Dendritic cell treated with granulocyte-macrophage colony-stimulating factor and Interleukin-4, amounts not matched to agents 40 ng/mL and 50 ng/mL, for 4 days (primary cell): ENCODE data around the gene CACNA1C.

Experiments used
- H3K27ac Mint-ChIP-seq: one replicate; pipeline ENCODE4 v1.8.0; 2022; ENCODE audit warnings: mild to moderate bottlenecking, mixed read lengths
- H3K27me3 Mint-ChIP-seq: one replicate; pipeline ENCODE4 v1.8.0; 2022; ENCODE audit warnings: mild to moderate bottlenecking, mixed read lengths
- H3K36me3 Mint-ChIP-seq: one replicate; pipeline ENCODE4 v1.8.0; 2022; ENCODE audit warnings: low read depth, mixed read lengths
- H3K4me1 Mint-ChIP-seq: one replicate; pipeline ENCODE4 v1.8.0; 2022; ENCODE audit warnings: low read depth, mixed read lengths
- H3K4me3 Mint-ChIP-seq: one replicate; pipeline ENCODE4 v1.8.0; 2022; ENCODE audit warnings: mild to moderate bottlenecking, moderate library complexity, mixed read lengths
- H3K9me3 Mint-ChIP-seq: one replicate; pipeline ENCODE4 v1.8.0; 2022; ENCODE audit warnings: mixed read lengths
- intact Hi-C: fragments of 100-400 bp; cut with micrococcal nuclease; formaldehyde crosslinking; loops from one replicate; pipeline ENCODE4 v1.15.0; 2022

CACNA1C gene

GRCh38 chr12:2634471-2634870 is 581.7 kb downstream of the CACNA1C start:
- Mint-ChIP-seq H3K4me3 (no peak overlapping the region), H3K36me3 (no peaks in the 10 kb centered on the region), H3K27ac (no peak overlapping the region), H3K4me1 (no peaks in the 10 kb centered on the region), H3K27me3 (peaks cover 9% of the 10 kb centered on the region), H3K9me3 (no peaks in the 10 kb centered on the region)
- intact Hi-C loops, result no loop called here

GRCh38 chr12:2636741-2637340 is 584.1 kb downstream of the CACNA1C start:
- intact Hi-C loops, result no loop called here
- Mint-ChIP-seq H3K27ac (no peak overlapping the region), H3K36me3 (no peaks in the 10 kb centered on the region), H3K9me3 (no peaks in the 10 kb centered on the region), H3K4me3 (no peak overlapping the region), H3K4me1 (peaks cover 8% of the 10 kb centered on the region), H3K27me3 (peaks cover 10% of the 10 kb centered on the region)

GRCh38 chr12:2637371-2637770 is 584.6 kb downstream of the CACNA1C start:
- no peaks in the 10 kb centered on the region for H3K9me3 Mint-ChIP-seq
- H3K27ac Mint-ChIP-seq, result no peak overlapping the region
- intact Hi-C loops, result no loop called here
- H3K4me3 Mint-ChIP-seq, result no peak overlapping the region
- H3K27me3 Mint-ChIP-seq, result peaks cover 13% of the 10 kb centered on the region
- H3K4me1 Mint-ChIP-seq, result peaks cover 8% of the 10 kb centered on the region
- H3K36me3 Mint-ChIP-seq, result no peaks in the 10 kb centered on the region

GRCh38 chr12:2638273-2639019 is 585.7 kb downstream of the CACNA1C start:
- intact Hi-C loops, result no loop called here
- H3K4me3 Mint-ChIP-seq, result no peak overlapping the region
- H3K27me3 Mint-ChIP-seq, result peaks cover 21% of the 10 kb centered on the region
- peaks cover 8% of the 10 kb centered on the region for H3K4me1 Mint-ChIP-seq
- no peaks in the 10 kb centered on the region for H3K9me3 Mint-ChIP-seq
- H3K27ac Mint-ChIP-seq, result no peak overlapping the region
- no peaks in the 10 kb centered on the region for H3K36me3 Mint-ChIP-seq

- no peak overlapping the region for H3K27ac Mint-ChIP-seq
- H3K27me3 Mint-ChIP-seq, result peaks cover 22% of the 10 kb centered on the region
Measured at GRCh38 chr12:2639020-2639298, 586.2 kb downstream of the CACNA1C start.

GRCh38 chr12:2640281-2640680 is 587.5 kb downstream of the CACNA1C start:
- Mint-ChIP-seq H3K27ac (no peak overlapping the region), H3K4me1 (peaks cover 8% of the 10 kb centered on the region), H3K4me3 (no peak overlapping the region), H3K27me3 (peaks cover 31% of the 10 kb centered on the region), H3K9me3 (no peaks in the 10 kb centered on the region), H3K36me3 (no peaks in the 10 kb centered on the region)
- intact Hi-C loops, result no loop called here

More at GRCh38 chr12:2639020-2639298, 586.2 kb downstream of the CACNA1C start:
- intact Hi-C loops, result no loop called here
- Mint-ChIP-seq H3K36me3 (no peaks in the 10 kb centered on the region), H3K9me3 (no peaks in the 10 kb centered on the region), H3K4me1 (peaks cover 8% of the 10 kb centered on the region), H3K4me3 (no peak overlapping the region)

GRCh38 chr12:2640709-2641108 is 587.9 kb downstream of the CACNA1C start:
- Mint-ChIP-seq H3K4me1 (peaks cover 8% of the 10 kb centered on the region), H3K36me3 (no peaks in the 10 kb centered on the region), H3K27ac (no peak overlapping the region), H3K4me3 (no peak overlapping the region), H3K9me3 (no peaks in the 10 kb centered on the region), H3K27me3 (peaks cover 33% of the 10 kb centered on the region)
- intact Hi-C loops, result no loop called here

- Mint-ChIP-seq H3K4me3 (no peak overlapping the region), H3K36me3 (no peaks in the 10 kb centered on the region), H3K9me3 (no peaks in the 10 kb centered on the region), H3K4me1 (peaks cover 8% of the 10 kb centered on the region), H3K27ac (no peak overlapping the region), H3K27me3 (peaks cover 36% of the 10 kb centered on the region)
- intact Hi-C loops, result no loop called here
Measured at GRCh38 chr12:2641207-2641606, 588.4 kb downstream of the CACNA1C start.

GRCh38 chr12:2641761-2642160 is 589.0 kb downstream of the CACNA1C start:
- no peak overlapping the region for H3K4me3 Mint-ChIP-seq
- peaks cover 39% of the 10 kb centered on the region for H3K27me3 Mint-ChIP-seq
- H3K27ac Mint-ChIP-seq, result no peak overlapping the region
- no peaks in the 10 kb centered on the region for H3K36me3 Mint-ChIP-seq
- intact Hi-C loops, result no loop called here
- peaks cover 8% of the 10 kb centered on the region for H3K4me1 Mint-ChIP-seq
- no peaks in the 10 kb centered on the region for H3K9me3 Mint-ChIP-seq

GRCh38 chr12:2642176-2642892 is 589.5 kb downstream of the CACNA1C start:
- Mint-ChIP-seq H3K4me3 (no peak overlapping the region), H3K9me3 (no peaks in the 10 kb centered on the region), H3K4me1 (peaks cover 8% of the 10 kb centered on the region), H3K27me3 (peaks cover 44% of the 10 kb centered on the region), H3K27ac (no peak overlapping the region), H3K36me3 (no peaks in the 10 kb centered on the region)
- intact Hi-C loops, result no loop called here

- no peaks in the 10 kb centered on the region for H3K36me3 Mint-ChIP-seq
- H3K4me1 Mint-ChIP-seq, result peaks cover 8% of the 10 kb centered on the region
- intact Hi-C loops, result no loop called here
- no peak overlapping the region for H3K27ac Mint-ChIP-seq
- H3K9me3 Mint-ChIP-seq, result no peaks in the 10 kb centered on the region
- H3K27me3 Mint-ChIP-seq, result peaks cover 44% of the 10 kb centered on the region
- no peak overlapping the region for H3K4me3 Mint-ChIP-seq
Measured at GRCh38 chr12:2642896-2643425, 590.2 kb downstream of the CACNA1C start.

GRCh38 chr12:2643576-2644135 is 590.9 kb downstream of the CACNA1C start:
- peaks cover 42% of the 10 kb centered on the region for H3K27me3 Mint-ChIP-seq
- intact Hi-C loops, result no loop called here
- peaks cover 8% of the 10 kb centered on the region for H3K4me1 Mint-ChIP-seq

GRCh38 chr12:2644683-2645405 is 592.1 kb downstream of the CACNA1C start:
- peaks cover 44% of the 10 kb centered on the region for H3K27me3 Mint-ChIP-seq
- no peak overlapping the region for H3K27ac Mint-ChIP-seq
- no peak overlapping the region for H3K4me3 Mint-ChIP-seq
- H3K36me3 Mint-ChIP-seq, result no peaks in the 10 kb centered on the region
- H3K4me1 Mint-ChIP-seq, result peaks cover 8% of the 10 kb centered on the region
- H3K9me3 Mint-ChIP-seq, result no peaks in the 10 kb centered on the region
- intact Hi-C loops, result no loop called here

More at GRCh38 chr12:2643576-2644135, 590.9 kb downstream of the CACNA1C start:
- no peak overlapping the region for H3K27ac Mint-ChIP-seq
- H3K9me3 Mint-ChIP-seq, result no peaks in the 10 kb centered on the region
- H3K4me3 Mint-ChIP-seq, result no peak overlapping the region
- H3K36me3 Mint-ChIP-seq, result no peaks in the 10 kb centered on the region
